Measurements from ENCODE around the gene COL12A1. TPM values are rescaled to one million over a fixed set of nuclear protein-coding genes. Genes with fewer than 3 reads are reported as not detected.

COL12A1 gene
- total RNA-seq, 3 donors from 2014 or later (not counting 1 experiment from before 2014, with no cell fraction given): 0.25 TPM; not detected in 2

DNA sequence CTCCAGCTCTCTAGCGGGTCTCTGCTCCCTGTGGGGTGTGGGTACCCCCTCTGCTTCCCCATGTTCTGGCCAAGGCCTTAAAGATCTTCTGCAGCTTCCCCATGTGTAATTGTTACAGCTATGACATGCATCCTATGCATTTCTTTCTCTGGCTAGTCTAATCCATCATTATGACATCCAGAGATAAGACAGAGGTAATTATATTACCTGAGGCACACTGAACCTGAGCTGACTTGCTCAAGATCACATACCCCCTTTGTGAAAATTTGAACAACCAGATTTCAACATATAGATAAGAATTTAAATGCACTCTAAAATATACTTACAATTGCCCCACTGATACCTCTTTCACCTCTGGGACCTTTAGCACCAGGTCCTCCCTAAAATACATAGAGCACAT, 102.4 kb downstream of the COL12A1 start:
- intact Hi-C loops (cut with micrococcal nuclease): no loop called here
- DNase-seq: no peak
- Mint-ChIP-seq H3K27ac (no peak overlapping the region), H3K36me3 (no peaks in the 10 kb centered on the region), H3K4me3 (no peak overlapping the region), H3K4me1 (no peaks in the 10 kb centered on the region), H3K9me3 (peaks cover 2 to 3% of the 10 kb centered on the region in 2 donors), H3K27me3 (ENCODE audit: low read depth in 2 of 2) (no peaks in the 10 kb centered on the region)
- no peak for TF ChIP-seq CTCF (IDR thresholded peaks at IDR 0.05)
- H3K9me3 ChIP-seq (ENCODE audit: control insufficient read depth, insufficient read depth, low read length): no peaks in the 10 kb centered on the region
- H3K4me3 ChIP-seq (ENCODE audit: low read length): no peak overlapping the region
- H3K4me1 ChIP-seq (ENCODE audit: control insufficient read depth, insufficient read depth, low read length): no peaks in the 10 kb centered on the region
- no peak for ATAC-seq
- H3K36me3 ChIP-seq (ENCODE audit: control insufficient read depth, insufficient read depth, low read length): no peaks in the 10 kb centered on the region
- 56% methylated on average over 1 of the region's 1 CpG for WGBS (ENCODE audit: insufficient coverage)
- no peak overlapping the region for H3K27ac ChIP-seq (ENCODE audit: low read length)
- H3K27me3 ChIP-seq (ENCODE audit: control insufficient read depth, insufficient read depth, low read length): no peaks in the 10 kb centered on the region

- no peak for ATAC-seq
- Histone ChIP-seq H3K36me3 (ENCODE audit: control insufficient read depth, insufficient read depth, low read length) (no peaks in the 10 kb centered on the region), H3K9me3 (ENCODE audit: control insufficient read depth, insufficient read depth, low read length) (no peaks in the 10 kb centered on the region), H3K27me3 (ENCODE audit: control insufficient read depth, insufficient read depth, low read length) (no peaks in the 10 kb centered on the region), H3K4me1 (ENCODE audit: control insufficient read depth, insufficient read depth, low read length) (no peaks in the 10 kb centered on the region), H3K27ac (ENCODE audit: low read length) (no peak overlapping the region), H3K4me3 (ENCODE audit: low read length) (no peak overlapping the region)
- Mint-ChIP-seq H3K9me3 (peaks cover 2 to 3% of the 10 kb centered on the region in 2 donors), H3K36me3 (no peaks in the 10 kb centered on the region), H3K4me3 (no peak overlapping the region), H3K27ac (no peak overlapping the region), H3K4me1 (no peaks in the 10 kb centered on the region), H3K27me3 (ENCODE audit: low read depth in 2 of 2) (no peaks in the 10 kb centered on the region)
- DNase-seq: no peak
- 58% methylated on average over 2 of the region's 5 CpGs for WGBS (ENCODE audit: insufficient coverage)
- intact Hi-C loops (cut with micrococcal nuclease): no loop called here
- TF ChIP-seq CTCF (IDR thresholded peaks at IDR 0.05): no peak
Observed at GRCh38 chr6:75102301-75102700, 103.6 kb downstream of the COL12A1 start.

- ATAC-seq (no peak), DNase-seq (no peak)
- H3K4me1 Mint-ChIP-seq: no peaks in the 10 kb centered on the region
- no peaks in the 10 kb centered on the region for H3K36me3 Mint-ChIP-seq
- Histone ChIP-seq H3K36me3 (ENCODE audit: control insufficient read depth, insufficient read depth, low read length) (no peaks in the 10 kb centered on the region), H3K27ac (ENCODE audit: low read length) (no peak overlapping the region), H3K27me3 (ENCODE audit: control insufficient read depth, insufficient read depth, low read length) (no peaks in the 10 kb centered on the region), H3K4me1 (ENCODE audit: control insufficient read depth, insufficient read depth, low read length) (no peaks in the 10 kb centered on the region), H3K4me3 (ENCODE audit: low read length) (no peak overlapping the region), H3K9me3 (ENCODE audit: control insufficient read depth, insufficient read depth, low read length) (no peaks in the 10 kb centered on the region)
- WGBS (ENCODE audit: insufficient coverage): 70% methylated on average over 3 of the region's 4 CpGs
- no peak overlapping the region for H3K27ac Mint-ChIP-seq
- H3K9me3 Mint-ChIP-seq: peaks cover 2 to 3% of the 10 kb centered on the region in 2 donors
- H3K4me3 Mint-ChIP-seq: no peak overlapping the region
- no peak for TF ChIP-seq CTCF (IDR thresholded peaks at IDR 0.05)
- intact Hi-C loops (cut with micrococcal nuclease): no loop called here
- no peaks in the 10 kb centered on the region for H3K27me3 Mint-ChIP-seq (ENCODE audit: low read depth in 2 of 2)
Observed at GRCh38 chr6:75101896-75102295, 104.0 kb downstream of the COL12A1 start.

DNA sequence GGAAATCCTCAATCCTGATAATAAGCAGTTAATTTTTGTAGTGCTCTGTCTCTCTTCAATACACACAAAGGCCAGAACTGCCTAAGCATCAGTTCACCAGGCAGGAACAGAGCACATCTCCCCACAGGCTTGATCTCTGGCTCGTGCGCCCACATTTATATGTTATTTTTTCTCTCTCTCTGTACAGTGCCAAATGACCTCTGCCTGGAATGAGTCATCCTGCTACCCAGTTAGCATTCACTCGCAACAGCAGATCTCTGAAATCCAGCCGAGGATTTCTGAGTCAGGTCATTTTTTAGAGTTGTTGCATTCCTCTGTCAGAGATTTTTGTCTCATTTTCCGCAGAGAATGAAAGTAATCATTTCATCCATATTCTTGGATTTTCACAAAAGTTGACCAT, 107.1 kb downstream of the COL12A1 start:
- no peaks in the 10 kb centered on the region for H3K27me3 Mint-ChIP-seq (ENCODE audit: low read depth in 2 of 2)
- intact Hi-C loops (cut with micrococcal nuclease): no loop called here
- ATAC-seq (no peak), DNase-seq (no peak)
- H3K4me1 Mint-ChIP-seq: no peaks in the 10 kb centered on the region
- H3K9me3 Mint-ChIP-seq: peaks cover 2 to 3% of the 10 kb centered on the region in 2 donors
- H3K4me3 Mint-ChIP-seq: no peak overlapping the region
- H3K4me1 ChIP-seq (ENCODE audit: control insufficient read depth, insufficient read depth, low read length): no peaks in the 10 kb centered on the region
- no peaks in the 10 kb centered on the region for H3K36me3 ChIP-seq (ENCODE audit: control insufficient read depth, insufficient read depth, low read length)
- H3K27me3 ChIP-seq (ENCODE audit: control insufficient read depth, insufficient read depth, low read length): no peaks in the 10 kb centered on the region
- H3K27ac ChIP-seq (ENCODE audit: low read length): no peak overlapping the region
- no peaks in the 10 kb centered on the region for H3K9me3 ChIP-seq (ENCODE audit: control insufficient read depth, insufficient read depth, low read length)
- H3K27ac Mint-ChIP-seq: no peak overlapping the region
- no peaks in the 10 kb centered on the region for H3K36me3 Mint-ChIP-seq
- H3K4me3 ChIP-seq (ENCODE audit: low read length): no peak overlapping the region
- 85% methylated on average over 5 of the region's 5 CpGs for WGBS (ENCODE audit: insufficient coverage)
- TF ChIP-seq CTCF (IDR thresholded peaks at IDR 0.05): no peak
